Mucosa of descending colon (tissue), 3 donors: ENCODE data around the gene CACHD1. TPM values are rescaled to one million over a fixed set of nuclear protein-coding genes. Genes with fewer than 3 reads are reported as not detected.

Source experiments
- ATAC-seq: fragments of 200-7000 bp; cut with Tn5 transposase; one replicate; pipeline ENCODE4 v1.9.1; 2020; ENCODE audit warnings: mild to moderate bottlenecking, moderate library complexity
- DNase-seq, 3 donors: peaks; one replicate each; pipeline ENCODE4 v3.0.0-alpha.2; 2020
- H3K36me3 ChIP-seq: fragments of 200-600 bp; one replicate; pipeline ENCODE4 v1.8.0; 2021; ENCODE audit warnings: low read depth, mild to moderate bottlenecking
- H3K4me1 ChIP-seq: fragments of 200-600 bp; one replicate; pipeline ENCODE4 v1.8.0; 2021; ENCODE audit warnings: low read depth, mild to moderate bottlenecking
- H3K4me3 ChIP-seq: fragments of 200-600 bp; one replicate; pipeline ENCODE4 v1.8.0; 2021; ENCODE audit warnings: mild to moderate bottlenecking
- H3K9me3 ChIP-seq: fragments of 200-600 bp; one replicate; pipeline ENCODE4 v1.8.0; 2021; ENCODE audit warnings: mild to moderate bottlenecking
- CTCF ChIP-seq: fragments of 200-600 bp; IDR thresholded peaks from one replicate; pipeline ENCODE4 v1.8.0; 2022; ENCODE audit warnings: antibody characterized with exemption, mild to moderate bottlenecking
- intact Hi-C, 2 donors: fragments of 100-400 bp; cut with DNase I in 1 of 2; cut with micrococcal nuclease in 1 of 2; formaldehyde crosslinking; loops; one replicate each; pipeline versions ENCODE4 v1.11.0 to v1.11.1; 2022; cut with DNase I, micrococcal nuclease
- total RNA-seq, 3 donors: library from RNA; stranded (reverse); fragmentation: NEBNext Ultra II Directional in 2 of 3; extraction: Animal tissue kit (Norgen Biotek cat#: 25700) in 2 of 3; gene quantifications; one replicate each; pipeline versions ENCODE4 v1.2.1 to v1.2.4, GENCODE V29; 2021 to 2023
- donor health status: DM: no; HTN: no; CAD: no; lungs with moderate emphysema.
- donor health status: DM: no; HTN: no; CAD: no.
- donor health status: DM: no; HTN: yes; CAD: no.

The CACHD1 gene
- total RNA-seq, 3 donors from 2014 or later: 1.3 to 3.7 (median 2.7) TPM

- H3K36me3 ChIP-seq: no peaks in the 10 kb centered on the region
- no peaks in the 10 kb centered on the region for H3K9me3 ChIP-seq
- no peak for DNase-seq
- no peak for TF ChIP-seq CTCF
- no peak overlapping the region for H3K4me3 ChIP-seq
- H3K4me1 ChIP-seq: no peaks in the 10 kb centered on the region
- intact Hi-C loops: no loop called here
- no peak for ATAC-seq
These were observed 43.2 kb upstream of the CACHD1 start for GRCh38 chr1:64426681-64427080.

GRCh38 chr1:64427879-64428278, 42.0 kb upstream of the CACHD1 start:
- intact Hi-C loops: no loop called here

GRCh38 chr1:64433308-64433707, 36.6 kb upstream of the CACHD1 start:
- intact Hi-C loops: no loop called here
- no peaks in the 10 kb centered on the region for H3K36me3 ChIP-seq
- ATAC-seq (no peak), DNase-seq (no peak)
- H3K9me3 ChIP-seq: no peaks in the 10 kb centered on the region
- no peaks in the 10 kb centered on the region for H3K4me1 ChIP-seq
- H3K4me3 ChIP-seq: no peak overlapping the region
- TF ChIP-seq CTCF: no peak

More at GRCh38 chr1:64427879-64428278, 42.0 kb upstream of the CACHD1 start:
- Histone ChIP-seq H3K9me3 (no peaks in the 10 kb centered on the region), H3K4me1 (no peaks in the 10 kb centered on the region), H3K4me3 (no peak overlapping the region), H3K36me3 (no peaks in the 10 kb centered on the region)
- DNase-seq: no peak
- no peak for ATAC-seq
- no peak for TF ChIP-seq CTCF

- H3K36me3 ChIP-seq: no peaks in the 10 kb centered on the region
- DNase-seq: no peak
- no peak for TF ChIP-seq CTCF
- H3K4me3 ChIP-seq: no peak overlapping the region
- intact Hi-C loops: no loop called here
- ATAC-seq: no peak
- no peaks in the 10 kb centered on the region for H3K9me3 ChIP-seq
- no peaks in the 10 kb centered on the region for H3K4me1 ChIP-seq
These were observed 36.2 kb upstream of the CACHD1 start for GRCh38 chr1:64433747-64434146.

GRCh38 chr1:64435000-64435399, 34.9 kb upstream of the CACHD1 start:
- Histone ChIP-seq H3K9me3 (no peaks in the 10 kb centered on the region), H3K36me3 (no peaks in the 10 kb centered on the region), H3K4me3 (no peak overlapping the region), H3K4me1 (no peaks in the 10 kb centered on the region)
- ATAC-seq (no peak), DNase-seq (no peak)
- no peak for TF ChIP-seq CTCF
- intact Hi-C loops: no loop called here

- Histone ChIP-seq H3K4me1 (no peaks in the 10 kb centered on the region), H3K9me3 (no peaks in the 10 kb centered on the region), H3K4me3 (no peak overlapping the region), H3K36me3 (no peaks in the 10 kb centered on the region)
- intact Hi-C loops: no loop called here
- ATAC-seq: no peak
- TF ChIP-seq CTCF: no peak
- no peak for DNase-seq
These were observed 32.5 kb upstream of the CACHD1 start for GRCh38 chr1:64437453-64437852.
